H4 (cell line): Measurements from ENCODE around the gene NEK4. TPM values are rescaled to one million over a fixed set of nuclear protein-coding genes. Genes with fewer than 3 reads are reported as not detected.

Source experiments
- DNase-seq: peaks from one replicate; pipeline ENCODE4 v3.0.0-alpha.2; 2015; ENCODE audit warnings: low spot score
- total RNA-seq: library from RNA; depleted of rRNA; stranded (reverse); fragments of >200 nt; shearing (Covaris generic); gene quantifications from 2 replicates; pipeline ENCODE4 v1.2.3, GENCODE V29; 2014; rRNA removed

Gene NEK4
- 9.0 and 10.9 TPM in 2 replicates for total RNA-seq

GRCh38 chr3:52770496-52771333 is at the start of gene NEK4:
Gene NEK4, minus strand, starts transcription at chr3:52770940. Its CDS starts 194 bp downstream, at chr3:52770746.
- DNase-seq, result peak; percentile 76

GRCh38 chr3:52819936-52820335 is 49.2 kb upstream of the NEK4 start:
- DNase-seq, result no peak

- no peak for DNase-seq
Observed at GRCh38 chr3:52817860-52818259, 47.1 kb upstream of the NEK4 start.

- DNase-seq, result no peak
Observed at GRCh38 chr3:52817221-52817620, 46.5 kb upstream of the NEK4 start.

- no peak for DNase-seq
Observed at GRCh38 chr3:52816654-52817053, 45.9 kb upstream of the NEK4 start.

GRCh38 chr3:52816199-52816598 is 45.5 kb upstream of the NEK4 start:
- DNase-seq, result no peak

GRCh38 chr3:52813810-52814209 is 43.1 kb upstream of the NEK4 start:
- no peak for DNase-seq

- DNase-seq, result no peak
Observed at GRCh38 chr3:52811452-52812011, 40.8 kb upstream of the NEK4 start.

- no peak for DNase-seq
Observed at GRCh38 chr3:52810923-52811322, 40.2 kb upstream of the NEK4 start.

GRCh38 chr3:52809662-52810377 is 39.1 kb upstream of the NEK4 start:
- no peak for DNase-seq

GRCh38 chr3:52809149-52809548 is 38.4 kb upstream of the NEK4 start:
- no peak for DNase-seq

- no peak for DNase-seq
Observed at GRCh38 chr3:52805270-52806039, 34.7 kb upstream of the NEK4 start.

GRCh38 chr3:52801839-52802238 is 31.1 kb upstream of the NEK4 start:
- DNase-seq, result no peak

- no peak for DNase-seq
Observed at GRCh38 chr3:52800079-52800478, 29.3 kb upstream of the NEK4 start.

GRCh38 chr3:52798978-52799476 is 28.3 kb upstream of the NEK4 start:
- DNase-seq, result peak; percentile 17

- no peak for DNase-seq
Observed at GRCh38 chr3:52798376-52798977, 27.7 kb upstream of the NEK4 start.

- DNase-seq, result no peak
Observed at GRCh38 chr3:52796411-52796810, 25.7 kb upstream of the NEK4 start.

GRCh38 chr3:52795298-52795900 is 24.7 kb upstream of the NEK4 start:
- DNase-seq, result no peak

GRCh38 chr3:52794612-52795099 is 23.9 kb upstream of the NEK4 start, which contains the start of gene ITIH3:
Gene ITIH3, plus strand, starts transcription at chr3:52794796. Its CDS starts 8 bp downstream, at chr3:52794804.
- no peak for DNase-seq
